NCI-H1048 (cell line): ENCODE results near the gene ZNF362.

Experiments
- DNase-seq: peaks from one replicate; lab custom pipeline; 2025; lab: John Stamatoyannopoulos, UW

The ZNF362 gene

GRCh38 chr1:33244143-33244808 is 12.0 kb upstream of the ZNF362 start:
- DNase-seq = no peak

- DNase-seq = no peak
Observed at GRCh38 chr1:33244809-33245186, 11.5 kb upstream of the ZNF362 start.

- no peak for DNase-seq
Observed at GRCh38 chr1:33246171-33246570, 10.1 kb upstream of the ZNF362 start.

GRCh38 chr1:33247545-33247944 is 8.7 kb upstream of the ZNF362 start:
- DNase-seq = no peak

GRCh38 chr1:33248244-33248643 is 8.0 kb upstream of the ZNF362 start:
- DNase-seq = no peak

GRCh38 chr1:33249422-33249821 is 6.9 kb upstream of the ZNF362 start:
- DNase-seq = no peak

- no peak for DNase-seq
Observed at GRCh38 chr1:33250217-33250616, 6.1 kb upstream of the ZNF362 start.

- no peak for DNase-seq
Observed at GRCh38 chr1:33250724-33251123, 5.6 kb upstream of the ZNF362 start.

- no peak for DNase-seq
Observed at GRCh38 chr1:33254491-33254890, 1.8 kb upstream of the ZNF362 start.

GRCh38 chr1:33255347-33256220 is 708 bp upstream of the ZNF362 start:
- peak; percentile 73 for DNase-seq

GRCh38 chr1:33256221-33256470 is 146 bp upstream of the ZNF362 start:
- no peak for DNase-seq

- DNase-seq = no peak
Observed at GRCh38 chr1:33257207-33257771, 997 bp downstream of the ZNF362 start.

GRCh38 chr1:33257772-33258712 is 1.8 kb downstream of the ZNF362 start:
- DNase-seq = no peak

GRCh38 chr1:33258788-33259274 is 2.5 kb downstream of the ZNF362 start:
- DNase-seq = no peak

GRCh38 chr1:33259879-33260278 is 3.6 kb downstream of the ZNF362 start:
- no peak for DNase-seq

GRCh38 chr1:33260439-33260838 is 4.1 kb downstream of the ZNF362 start:
- no peak for DNase-seq

- DNase-seq = no peak
Observed at GRCh38 chr1:33261344-33261743, 5.1 kb downstream of the ZNF362 start.

- no peak for DNase-seq
Observed at GRCh38 chr1:33263890-33264504, 7.7 kb downstream of the ZNF362 start.

GRCh38 chr1:33265780-33266605 is 9.7 kb downstream of the ZNF362 start:
- no peak for DNase-seq

- DNase-seq = no peak
Observed at GRCh38 chr1:33266766-33267165, 10.5 kb downstream of the ZNF362 start.
